GM21390 (cell line): ENCODE data around the gene GUCY1A1.

Source experiments
- ATAC-seq: cut with Tn5 transposase; IDR thresholded peaks from one replicate; pipeline ENCODE4 v1.9.1; 2021; ENCODE audit not compliant: unreplicated experiment

GUCY1A1 gene

DNA sequence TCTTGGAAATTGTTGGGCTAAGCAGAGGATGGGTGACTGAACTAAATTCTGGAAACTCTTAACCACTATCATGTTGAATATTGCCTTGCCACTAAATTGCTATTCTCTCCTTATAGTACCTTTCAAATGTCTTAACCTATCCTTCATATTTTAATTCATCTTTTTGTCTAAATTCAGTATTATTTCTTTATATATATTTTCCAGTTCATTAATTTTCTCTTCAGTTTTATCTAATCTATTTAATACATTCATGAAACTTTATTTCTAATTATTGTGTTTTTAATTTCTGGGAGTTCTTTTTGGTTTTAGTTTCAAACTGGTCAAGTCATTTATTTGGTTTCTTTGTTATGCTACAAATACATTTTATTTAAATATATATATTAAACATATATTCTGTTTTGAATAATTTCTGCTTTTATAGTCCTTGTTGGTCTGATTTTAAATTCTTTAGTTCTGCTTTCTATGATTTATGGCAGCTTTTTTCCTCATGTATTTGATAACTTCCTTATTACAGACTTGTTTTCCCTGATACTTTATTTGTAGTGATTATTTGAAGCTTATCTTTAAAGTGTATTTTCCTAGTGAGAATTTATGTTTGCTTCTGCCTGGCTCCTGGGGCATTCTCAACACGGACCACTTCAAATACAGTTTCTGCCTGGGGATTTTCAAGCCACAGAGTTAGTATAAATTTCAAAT lies 8.5 kb upstream of the GUCY1A1 start:
- no peak for ATAC-seq

GRCh38 chr4:155658681-155659064 lies 8.0 kb upstream of the GUCY1A1 start:
- ATAC-seq: no peak

- no peak for ATAC-seq
Measured at GRCh38 chr4:155659176-155659575, 7.5 kb upstream of the GUCY1A1 start.

DNA sequence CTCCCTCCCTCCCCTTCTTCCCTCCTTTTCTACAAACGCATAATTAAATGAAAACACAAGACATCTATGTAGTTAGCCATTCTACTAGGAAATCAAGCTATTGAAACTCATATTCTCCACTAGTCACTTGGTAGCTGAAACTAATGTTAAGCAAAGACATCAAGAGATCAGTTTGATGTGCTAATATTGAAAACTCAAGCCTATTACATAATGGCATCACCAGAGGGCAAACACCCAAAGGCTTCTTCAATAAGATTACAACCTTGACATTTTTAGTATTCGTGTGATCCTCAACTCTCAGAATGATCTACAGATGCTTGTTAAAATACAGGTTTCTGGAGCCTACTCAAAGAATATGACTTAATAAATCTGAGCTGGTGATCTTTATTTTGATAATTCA lies 6.2 kb upstream of the GUCY1A1 start:
- no peak for ATAC-seq

DNA sequence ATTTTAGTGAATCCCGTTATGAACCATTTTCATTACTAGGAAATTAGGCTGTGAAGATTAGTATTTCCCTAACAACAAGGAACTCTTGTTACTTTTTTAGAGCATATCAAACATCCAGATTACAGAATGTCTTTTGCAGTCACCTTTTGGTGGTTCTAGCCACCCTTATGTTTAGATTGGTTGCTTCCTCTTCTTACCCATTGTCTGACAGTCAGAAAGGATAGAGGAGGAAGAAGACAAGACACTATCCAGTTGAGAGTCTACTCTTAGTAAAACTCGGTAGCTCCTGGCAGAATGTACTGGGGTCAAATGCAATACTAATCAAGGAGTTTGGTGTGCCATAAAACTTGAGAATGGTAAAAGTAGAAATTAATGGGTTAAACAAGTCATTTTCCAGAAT lies 1.6 kb upstream of the GUCY1A1 start:
- ATAC-seq: no peak

DNA sequence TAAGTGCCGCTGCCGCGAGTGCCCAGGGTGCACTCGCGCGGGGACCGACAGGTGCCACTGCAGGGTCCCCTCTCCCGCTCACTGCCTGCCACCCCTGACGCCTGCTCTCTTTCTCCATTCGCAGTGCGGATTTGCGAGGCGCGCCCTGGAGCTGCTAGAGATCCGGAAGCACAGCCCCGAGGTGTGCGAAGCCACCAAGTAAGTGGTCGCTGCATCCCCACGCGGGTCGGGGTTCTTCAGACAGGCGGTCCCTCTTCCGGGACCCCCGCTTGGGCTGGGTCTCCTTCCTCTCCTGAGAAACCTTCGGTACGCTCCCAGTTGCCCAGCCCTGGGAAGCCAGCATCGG lies 547 bp downstream of the GUCY1A1 start:
- peak; percentile 63 for ATAC-seq

- ATAC-seq: peak; percentile 46
Measured at GRCh38 chr4:155667568-155668511, 1.2 kb downstream of the GUCY1A1 start.

DNA sequence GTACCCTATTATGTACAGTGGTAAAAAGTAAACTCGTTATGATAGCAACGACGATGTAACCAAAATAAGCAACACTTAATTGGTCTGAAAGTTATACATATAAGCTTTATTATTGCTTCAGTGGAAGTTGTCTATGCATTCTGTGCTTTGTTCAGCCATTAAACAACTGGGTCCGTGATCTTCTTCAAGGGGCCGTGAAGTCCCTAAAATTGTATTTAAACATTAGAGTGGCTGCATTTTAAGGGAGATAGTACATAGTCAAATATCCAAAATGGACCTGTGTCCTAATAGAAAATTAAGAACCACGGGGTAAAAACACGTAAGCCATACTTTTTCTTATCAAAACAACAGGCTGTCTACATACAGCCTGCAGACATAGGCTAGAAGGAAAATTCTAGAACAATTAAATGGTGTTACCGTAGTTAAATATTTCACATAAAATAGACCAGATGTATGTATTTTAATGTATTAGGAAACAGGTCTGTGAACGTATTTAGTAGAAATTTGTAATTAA lies 2.1 kb downstream of the GUCY1A1 start:
- ATAC-seq: no peak

DNA sequence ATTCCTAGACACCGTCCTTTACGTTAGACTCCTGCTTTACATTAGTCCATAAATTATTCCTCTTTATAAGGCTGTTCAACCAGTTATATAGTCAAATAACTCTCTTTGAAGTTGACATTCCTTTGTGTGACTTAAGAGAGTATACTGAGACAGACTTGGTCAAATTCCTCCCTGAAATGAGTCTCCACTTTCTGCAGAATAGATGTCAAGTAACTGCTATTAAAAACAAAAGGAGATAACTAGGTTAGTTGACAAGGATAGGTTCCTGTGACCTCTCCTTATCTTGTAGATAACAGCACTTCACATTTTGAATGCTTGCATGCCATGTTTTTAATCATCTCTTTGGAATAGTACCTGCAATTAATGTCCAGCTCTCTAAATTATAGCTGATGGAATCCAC lies 5.7 kb downstream of the GUCY1A1 start:
- ATAC-seq: no peak

DNA sequence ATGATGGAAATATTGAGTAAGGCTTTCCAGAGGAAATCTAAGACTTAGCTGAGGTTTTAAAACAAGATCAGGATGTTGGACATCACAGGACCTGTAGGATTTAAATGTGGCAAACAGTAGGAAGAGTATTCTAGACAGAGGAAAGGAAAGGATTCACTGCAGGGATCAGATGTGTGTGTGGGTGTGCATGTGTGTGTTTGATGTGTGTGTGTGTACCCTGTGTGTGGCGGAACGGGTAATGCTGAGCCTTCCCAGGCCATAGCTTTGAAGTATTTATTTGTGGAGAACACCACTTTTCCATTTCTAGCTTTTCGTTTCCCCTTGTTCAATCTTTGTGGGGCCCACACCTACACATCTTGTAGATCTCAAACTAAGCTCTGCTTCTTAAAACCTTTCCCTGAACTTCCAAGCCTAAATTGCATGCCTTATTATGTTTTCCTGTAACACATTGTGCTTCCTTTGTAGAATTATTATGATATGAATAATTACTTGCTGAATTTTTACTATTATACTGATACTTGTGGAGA lies 6.9 kb downstream of the GUCY1A1 start:
- no peak for ATAC-seq

GRCh38 chr4:155674669-155675071 lies 8.0 kb downstream of the GUCY1A1 start:
- ATAC-seq: no peak

DNA sequence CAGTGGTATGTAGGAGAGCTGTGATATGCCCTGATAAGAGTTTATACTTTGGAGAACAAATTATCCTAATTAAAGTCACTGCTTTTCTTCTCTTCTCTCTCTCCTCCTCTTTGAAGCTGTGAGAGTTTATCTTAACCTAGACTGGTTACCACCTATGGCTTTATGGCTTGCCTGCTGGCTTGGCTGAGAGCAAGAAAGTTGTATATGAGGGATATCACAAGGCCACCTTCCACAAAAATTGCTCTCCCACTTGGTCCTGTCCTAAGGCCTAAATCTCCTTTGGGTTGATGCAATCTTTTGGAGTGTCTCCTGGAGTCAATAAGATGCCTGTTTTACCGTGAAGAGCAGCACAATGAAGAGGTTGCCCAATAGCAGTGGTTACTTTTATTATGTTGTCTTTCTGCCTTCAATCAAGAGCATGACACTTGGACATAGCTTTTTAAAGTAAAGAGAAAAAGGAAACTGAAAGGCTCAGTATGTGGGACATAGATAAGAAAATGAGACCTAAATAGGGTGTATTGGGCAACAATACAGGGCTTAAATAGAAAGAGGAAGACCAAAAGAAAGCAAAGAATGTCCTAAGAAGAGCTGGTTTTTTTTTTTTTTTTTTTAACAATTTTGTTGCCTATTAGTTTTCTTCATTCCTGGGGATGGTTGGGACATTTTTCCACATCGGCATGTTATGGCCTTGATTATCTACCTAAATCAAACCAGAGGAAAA lies 9.2 kb downstream of the GUCY1A1 start:
- peak; percentile 88 for ATAC-seq

DNA sequence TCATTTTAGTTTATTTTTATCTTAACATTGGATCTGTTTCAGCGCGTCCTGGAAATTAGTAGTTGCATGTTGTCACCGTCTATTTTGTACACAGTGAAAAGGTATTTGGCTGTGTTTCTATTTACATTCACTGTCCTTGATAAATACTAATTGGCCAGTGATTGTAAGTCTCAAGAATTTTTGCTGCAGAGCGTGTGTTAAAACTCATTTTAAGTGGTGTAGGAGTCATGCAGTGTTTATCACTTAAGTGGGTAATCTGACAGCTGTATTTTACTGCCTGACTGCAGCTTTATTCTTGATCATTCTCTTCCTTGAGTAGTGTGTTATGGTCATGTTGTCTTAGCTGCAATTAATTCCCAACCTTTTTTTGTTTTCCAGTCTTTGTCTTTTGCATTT lies 9.8 kb downstream of the GUCY1A1 start:
- no peak for ATAC-seq

DNA sequence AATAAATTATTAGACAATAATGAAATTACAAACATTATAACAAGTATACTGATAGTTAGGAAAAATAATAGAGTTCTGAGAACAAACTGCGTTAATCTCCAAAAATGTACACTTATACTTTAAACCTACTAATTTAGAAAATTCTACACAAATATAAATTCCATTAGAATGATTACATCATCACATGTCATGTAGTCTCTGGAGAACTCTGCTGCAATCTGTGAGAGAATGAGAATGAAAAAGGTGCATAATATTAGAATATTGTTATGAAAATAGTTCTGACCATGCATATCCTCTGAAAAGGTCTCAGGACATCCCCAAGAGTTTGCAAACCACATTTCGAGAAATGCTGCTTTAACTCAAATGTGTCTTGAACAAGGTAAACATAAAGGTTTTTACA lies 11.4 kb downstream of the GUCY1A1 start:
- ATAC-seq: no peak

DNA sequence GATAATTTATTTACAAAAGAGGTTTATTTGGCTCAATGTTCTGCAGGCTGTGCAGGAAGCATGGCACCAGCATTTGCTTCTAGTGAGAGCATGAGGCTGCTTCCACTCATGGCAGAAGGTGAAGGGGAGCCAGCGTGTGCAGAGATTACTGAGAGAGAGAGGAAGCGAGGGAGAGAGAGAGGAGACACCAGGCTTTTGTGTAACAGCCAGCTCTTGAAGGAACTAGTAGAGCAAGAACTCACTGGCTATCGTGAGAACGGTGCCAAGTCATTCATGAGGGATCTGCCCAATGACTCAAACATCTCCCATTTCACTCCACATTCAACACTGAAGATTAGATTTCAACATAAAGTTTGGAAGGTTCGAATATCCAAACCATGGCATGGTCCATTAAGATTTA lies 12.7 kb downstream of the GUCY1A1 start:
- no peak for ATAC-seq

DNA sequence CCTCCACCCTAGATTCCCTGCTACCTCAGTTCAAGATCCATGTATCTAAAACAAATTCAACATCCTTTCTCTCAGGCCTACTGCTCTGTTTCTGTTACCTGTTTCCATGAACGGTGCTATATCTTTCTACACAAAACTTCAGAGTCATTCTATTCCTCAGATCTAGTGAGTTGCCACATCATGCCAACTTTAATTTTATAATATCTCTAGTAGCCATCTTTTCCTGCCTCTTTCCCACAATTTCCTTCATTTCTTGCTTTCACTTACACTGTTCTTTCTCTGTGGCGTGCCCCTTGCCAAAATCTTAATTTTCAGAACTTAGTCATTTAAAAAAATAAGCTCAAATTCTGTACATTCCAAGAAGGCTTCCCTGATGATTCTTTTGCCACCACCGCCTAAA lies 15.2 kb downstream of the GUCY1A1 start:
- no peak for ATAC-seq

DNA sequence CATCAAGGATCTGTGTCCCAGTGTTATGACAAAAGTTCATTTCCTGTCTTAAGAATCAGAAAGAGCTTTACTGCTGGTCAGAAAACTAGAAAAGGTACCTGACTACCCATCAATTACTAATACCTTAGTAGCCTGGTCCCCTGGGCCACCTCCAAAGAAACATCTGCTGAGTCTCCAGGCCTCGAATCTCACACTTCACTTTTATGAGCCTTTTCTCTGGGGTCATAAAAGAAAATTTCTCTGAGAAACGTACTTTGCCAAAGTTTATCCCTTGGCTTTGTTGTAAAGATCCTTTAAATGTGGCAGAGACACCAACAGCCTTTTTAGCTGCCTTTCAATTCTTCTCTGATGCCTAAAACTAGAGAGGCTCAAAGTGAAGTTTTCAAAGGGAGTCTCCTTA lies 17.8 kb downstream of the GUCY1A1 start:
- ATAC-seq: no peak

DNA sequence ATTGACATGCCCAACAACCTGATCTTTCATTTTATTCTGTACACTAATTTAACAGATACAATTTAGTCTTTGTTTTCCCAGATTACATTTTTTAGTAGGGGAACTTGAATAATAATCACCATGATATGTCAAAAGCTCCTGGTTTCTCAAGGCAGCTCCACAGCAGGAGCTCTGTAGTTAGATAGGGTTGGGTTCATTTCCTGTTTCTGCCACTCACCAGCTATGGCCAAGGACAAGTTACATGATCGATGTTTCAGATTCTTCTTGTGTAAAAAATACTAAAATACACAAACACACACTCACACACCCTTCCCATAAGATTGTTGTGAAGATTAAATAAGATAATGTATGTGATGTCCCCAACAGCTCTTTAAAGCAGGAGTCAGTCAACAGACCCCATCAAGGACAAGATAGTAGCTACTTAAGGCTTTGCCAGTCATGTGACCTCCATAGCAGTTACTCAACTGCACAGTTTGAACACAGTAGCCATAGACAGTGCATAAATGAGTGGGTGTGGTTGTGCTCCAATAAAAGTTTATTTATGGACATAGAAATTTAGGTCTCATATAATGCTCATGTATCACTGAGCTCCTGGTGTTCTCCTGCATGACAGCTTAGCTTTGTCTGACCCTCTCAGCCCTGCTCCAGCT lies 18.4 kb downstream of the GUCY1A1 start:
- no peak for ATAC-seq

DNA sequence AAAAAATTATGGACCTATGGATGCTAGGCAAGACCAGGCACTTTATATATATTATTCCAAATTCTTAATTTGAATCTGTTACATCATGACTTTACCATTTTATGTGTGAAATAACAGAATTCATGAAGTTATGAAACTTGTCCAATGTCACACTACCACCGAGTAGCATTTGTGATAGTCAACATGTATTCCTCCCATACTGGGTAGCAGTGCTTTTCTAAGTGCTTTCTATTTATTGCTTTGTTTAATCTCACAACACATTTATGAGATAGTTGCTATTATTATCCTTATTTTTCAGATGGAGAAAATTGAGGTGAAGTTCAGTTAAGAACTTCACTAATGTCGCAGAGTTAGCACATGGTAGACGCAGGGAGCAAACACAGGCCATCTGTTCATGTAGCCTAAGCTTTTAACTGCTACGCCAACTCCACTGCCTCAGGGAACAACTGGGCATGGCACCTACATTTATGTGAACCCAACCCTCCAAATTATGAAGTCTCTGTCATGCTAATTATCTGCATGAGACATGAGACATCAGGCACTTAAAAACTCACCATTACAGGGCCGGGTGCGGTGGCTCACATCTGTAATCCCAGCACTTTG lies 20.8 kb downstream of the GUCY1A1 start:
- ATAC-seq: no peak

DNA sequence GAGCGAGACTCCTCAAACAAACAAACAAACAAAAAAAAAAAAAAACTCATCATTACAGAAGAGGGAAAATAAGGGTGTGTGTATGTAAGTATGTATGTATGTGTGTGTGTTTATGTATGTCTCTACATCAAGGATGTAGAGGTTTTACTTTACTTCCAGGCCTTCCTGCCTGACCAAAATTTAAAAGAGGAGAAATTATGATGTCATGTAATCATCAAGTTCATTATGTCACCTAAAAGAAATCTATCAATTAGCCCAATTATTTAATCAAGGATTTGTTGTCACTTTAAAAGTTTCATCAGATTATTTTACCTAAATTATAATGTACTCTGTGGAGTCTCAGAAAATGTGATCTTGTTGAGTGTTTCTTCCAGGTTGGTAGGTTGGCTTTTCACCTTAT lies 21.6 kb downstream of the GUCY1A1 start:
- ATAC-seq: no peak
